ENCODE results near the gene GNPDA1.

The GNPDA1 gene

DNA sequence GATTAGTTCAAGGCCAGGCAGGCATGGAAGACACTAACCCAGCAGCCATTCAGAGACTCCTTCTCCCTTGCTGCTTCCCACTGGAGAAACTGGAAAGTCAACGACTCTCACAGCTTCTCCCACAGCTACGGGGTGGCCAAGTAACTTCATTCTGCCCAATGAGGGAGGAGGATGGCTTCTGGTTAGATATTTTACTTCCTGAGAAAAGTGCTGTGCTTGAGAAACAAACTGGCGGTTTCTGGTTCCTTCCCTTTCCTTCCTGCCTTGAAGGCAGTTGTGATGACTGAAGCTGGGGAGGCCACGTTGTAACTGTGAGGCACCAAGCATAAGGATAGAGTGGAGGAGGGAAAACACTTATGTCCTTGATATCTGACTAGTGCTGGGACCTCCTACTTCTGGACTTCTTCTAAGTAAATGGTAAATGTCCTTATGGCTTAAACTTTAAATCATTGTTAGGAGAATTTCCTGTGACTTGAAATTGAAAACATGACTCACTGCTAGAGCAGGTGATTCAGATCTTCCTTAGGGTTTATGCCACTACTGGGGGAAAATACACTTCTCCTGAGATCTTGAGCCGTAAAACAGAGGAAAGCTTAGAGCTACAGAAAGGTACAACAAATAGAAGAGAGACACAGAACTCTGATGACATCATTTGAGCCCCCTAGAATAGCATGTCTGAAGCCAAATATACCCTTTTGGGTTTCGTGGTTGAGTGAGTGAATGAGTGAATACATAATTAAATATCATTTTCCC is 3.1 kb upstream of the GNPDA1 start:
- peaks cover 0 to 3% of the 10 kb centered on the region in 2 donors for H3K9me3 ChIP-seq (replicated peaks in 1 of 2; ENCODE audit: control insufficient read depth in 2 of 2, insufficient read depth in 1 of 2, low read depth in 1 of 2, low read length in 2 of 2)
- H2AFZ ChIP-seq (ENCODE audit: low read length), result peak overlapping the region; percentile 51
- no peak overlapping the region for H4K91ac ChIP-seq (ENCODE audit: low read depth, low read length, poor library complexity)
- H2AK5ac ChIP-seq (ENCODE audit: low read depth, low read length), result no peak overlapping the region
- H3K4me1 ChIP-seq (ENCODE audit: control insufficient read depth in 2 of 2, insufficient read depth in 1 of 2, low read depth in 1 of 2, low read length in 2 of 2), result peaks cover 0 to 7% of the 10 kb centered on the region in 2 donors
- no peak overlapping the region for H3K18ac ChIP-seq (ENCODE audit: low read length)
- H3K4ac ChIP-seq (ENCODE audit: low read length), result no peak overlapping the region
- H3K14ac ChIP-seq (ENCODE audit: low read length), result no peak overlapping the region
- no peak overlapping the region for H4K8ac ChIP-seq (ENCODE audit: low read depth, low read length)
- peaks cover 0 to 2% of the 10 kb centered on the region in 2 donors for H3K36me3 ChIP-seq (replicated peaks in 1 of 2; ENCODE audit: control insufficient read depth in 2 of 2, insufficient read depth in 2 of 2, low read length in 2 of 2)
- no CpG with 5 or more reads among the region's 6 CpGs for WGBS, 2 donors (ENCODE audit: extremely low coverage in 2 of 2, insufficient read length in 2 of 2, insufficient replicate concordance in 1 of 2)
- H3K4me3 ChIP-seq (ENCODE audit: low read length in 2 of 2), result no peak overlapping the region
- H3K23ac ChIP-seq (ENCODE audit: low read depth, low read length, poor library complexity), result no peak overlapping the region
- H3K27me3 ChIP-seq (ENCODE audit: control insufficient read depth in 3 of 3, insufficient read depth in 3 of 3, low read depth in 1 of 3, low read length in 3 of 3), result no peaks in the 10 kb centered on the region
- no peak overlapping the region for H2BK120ac ChIP-seq (ENCODE audit: low read depth, low read length)
- H3K9ac ChIP-seq (ENCODE audit: low read depth, low read length, poor library complexity), result no peak overlapping the region
- no peak for DNase-seq (ENCODE audit: low spot score)
- H3K79me1 ChIP-seq (ENCODE audit: low read depth, low read length), result no peaks in the 10 kb centered on the region
- no peak overlapping the region for H2BK12ac ChIP-seq (ENCODE audit: low read length)
- no peak overlapping the region for H3K4me2 ChIP-seq (ENCODE audit: insufficient read depth, low read length, poor library complexity, severe bottlenecking)
- peak overlapping the region; percentile 41 for H2BK15ac ChIP-seq (ENCODE audit: low read length)
- H2BK5ac ChIP-seq (ENCODE audit: low read length), result no peak overlapping the region
- H3K27ac ChIP-seq (replicated peaks; ENCODE audit: low read length), result no peak overlapping the region

DNA sequence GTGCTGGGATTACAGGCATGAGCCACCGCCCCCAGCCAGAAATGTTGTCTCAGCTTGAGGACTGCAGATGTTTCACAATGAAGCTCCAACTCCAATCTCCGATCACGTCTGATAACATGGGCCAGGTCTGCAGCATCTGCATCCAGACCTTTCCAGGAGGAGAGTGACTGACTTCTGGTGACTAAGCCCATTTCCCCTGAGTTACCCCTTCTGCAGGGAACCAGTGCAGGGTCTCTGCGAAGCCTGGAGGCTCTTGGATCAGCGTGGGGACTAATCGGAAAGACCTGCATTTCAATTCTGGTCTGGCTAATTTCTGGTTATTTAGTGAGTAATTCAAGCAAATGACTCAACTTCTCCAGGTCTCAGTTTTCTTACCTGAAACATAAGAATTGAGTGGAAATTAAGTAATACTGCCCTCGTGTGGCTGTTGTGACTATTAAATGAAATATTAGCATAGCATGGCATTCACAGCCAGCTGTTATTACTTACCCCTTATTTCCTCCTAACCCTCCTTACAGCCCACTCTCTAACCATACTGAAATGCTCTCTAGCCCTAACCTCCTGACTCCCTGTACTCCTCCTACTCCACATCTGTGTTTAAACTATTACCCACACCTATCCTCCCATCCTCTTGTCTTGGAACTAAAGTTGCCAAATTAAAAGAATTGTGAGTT is 2.2 kb upstream of the GNPDA1 start:
- no CpG with 5 or more reads among the region's 7 CpGs for WGBS, 2 donors (ENCODE audit: extremely low coverage in 2 of 2, insufficient read length in 2 of 2, insufficient replicate concordance in 1 of 2)

DNA sequence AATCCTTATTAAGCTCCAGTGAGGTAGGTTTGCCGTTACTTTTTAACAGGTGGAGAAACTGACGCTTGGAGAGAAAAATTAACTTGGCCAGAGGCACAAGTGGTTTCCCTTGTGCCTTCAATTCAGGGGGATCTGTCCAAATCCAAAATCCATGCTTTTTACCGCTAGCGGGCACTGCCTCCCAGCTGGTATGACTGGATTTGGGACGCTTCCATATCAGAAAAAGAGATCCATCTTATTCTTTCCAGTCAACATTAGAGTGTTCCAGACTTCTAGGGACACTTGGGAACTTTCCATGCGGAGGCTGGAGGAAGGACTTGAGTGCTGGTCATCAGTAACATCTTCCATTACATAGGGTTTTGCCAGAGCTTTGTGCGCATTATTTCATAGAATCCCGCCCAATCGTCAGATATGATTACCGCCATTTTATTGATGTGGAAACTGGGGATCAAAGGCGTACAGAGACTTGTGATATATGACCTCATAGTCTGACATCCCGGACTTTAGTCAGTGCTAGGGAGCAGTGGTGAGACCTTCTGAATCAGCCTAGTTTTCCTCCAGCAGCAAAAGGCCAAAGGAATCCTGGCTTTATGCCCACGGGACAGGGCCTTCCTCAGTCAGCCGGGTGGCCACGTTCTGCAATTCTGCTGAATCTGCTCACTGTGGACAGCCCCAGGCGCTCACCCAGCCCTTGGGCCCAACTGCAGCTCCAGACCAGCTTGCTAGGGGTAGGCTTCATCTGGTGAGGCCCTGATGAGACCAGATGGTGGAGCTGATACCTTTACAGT is 1.1 kb upstream of the GNPDA1 start:
- no peak overlapping the region for H4K91ac ChIP-seq (ENCODE audit: low read depth, low read length, poor library complexity)
- H3K4me3 ChIP-seq (ENCODE audit: low read length in 2 of 2), result no peak overlapping the region
- no peak overlapping the region for H3K9ac ChIP-seq (ENCODE audit: low read depth, low read length, poor library complexity)
- H2BK120ac ChIP-seq (ENCODE audit: low read depth, low read length), result no peak overlapping the region
- H2BK5ac ChIP-seq (ENCODE audit: low read length), result no peak overlapping the region
- H2AK5ac ChIP-seq (ENCODE audit: low read depth, low read length), result no peak overlapping the region
- H4K8ac ChIP-seq (ENCODE audit: low read depth, low read length), result peak overlapping the region; percentile 70
- no CpG with 5 or more reads among the region's 16 CpGs for WGBS, 2 donors (ENCODE audit: extremely low coverage in 2 of 2, insufficient read length in 2 of 2, insufficient replicate concordance in 1 of 2)
- H3K4me1 ChIP-seq (ENCODE audit: control insufficient read depth in 2 of 2, insufficient read depth in 1 of 2, low read depth in 1 of 2, low read length in 2 of 2), result peaks cover 0 to 7% of the 10 kb centered on the region in 2 donors
- no peaks in the 10 kb centered on the region for H3K9me3 ChIP-seq (replicated peaks in 1 of 2; ENCODE audit: control insufficient read depth in 2 of 2, insufficient read depth in 1 of 2, low read depth in 1 of 2, low read length in 2 of 2)
- H3K18ac ChIP-seq (ENCODE audit: low read length), result peak overlapping the region; percentile 23
- H3K36me3 ChIP-seq (replicated peaks in 1 of 2; ENCODE audit: control insufficient read depth in 2 of 2, insufficient read depth in 2 of 2, low read length in 2 of 2), result peaks cover 0 to 4% of the 10 kb centered on the region in 2 donors
- peak overlapping the region; percentile 53 for H2BK15ac ChIP-seq (ENCODE audit: low read length)
- no peaks in the 10 kb centered on the region for H3K27me3 ChIP-seq (ENCODE audit: control insufficient read depth in 3 of 3, insufficient read depth in 3 of 3, low read depth in 1 of 3, low read length in 3 of 3)
- H3K27ac ChIP-seq (replicated peaks; ENCODE audit: low read length), result no peak overlapping the region
- no peak overlapping the region for H2BK12ac ChIP-seq (ENCODE audit: low read length)
- no peak overlapping the region for H3K4me2 ChIP-seq (ENCODE audit: insufficient read depth, low read length, poor library complexity, severe bottlenecking)
- no peaks in the 10 kb centered on the region for H3K79me1 ChIP-seq (ENCODE audit: low read depth, low read length)
- no peak overlapping the region for H3K4ac ChIP-seq (ENCODE audit: low read length)
- no peak overlapping the region for H2AFZ ChIP-seq (ENCODE audit: low read length)
- peak overlapping the region; percentile 75 for H3K14ac ChIP-seq (ENCODE audit: low read length)
- DNase-seq (ENCODE audit: low spot score), result no peak
- H3K23ac ChIP-seq (ENCODE audit: low read depth, low read length, poor library complexity), result no peak overlapping the region

More for the DNA sequence above, 2.2 kb upstream of the GNPDA1 start:
- Histone ChIP-seq H2BK5ac (ENCODE audit: low read length) (no peak overlapping the region), H2AK5ac (ENCODE audit: low read depth, low read length) (no peak overlapping the region), H2BK12ac (ENCODE audit: low read length) (no peak overlapping the region), H3K4me2 (ENCODE audit: insufficient read depth, low read length, poor library complexity, severe bottlenecking) (no peak overlapping the region), H3K18ac (ENCODE audit: low read length) (no peak overlapping the region), H4K8ac (ENCODE audit: low read depth, low read length) (no peak overlapping the region), H2AFZ (ENCODE audit: low read length) (no peak overlapping the region), H3K14ac (ENCODE audit: low read length) (no peak overlapping the region), H4K91ac (ENCODE audit: low read depth, low read length, poor library complexity) (no peak overlapping the region), H3K4me1 (ENCODE audit: control insufficient read depth in 2 of 2, insufficient read depth in 1 of 2, low read depth in 1 of 2, low read length in 2 of 2) (peaks cover 0 to 7% of the 10 kb centered on the region in 2 donors), H3K36me3 (replicated peaks in 1 of 2; ENCODE audit: control insufficient read depth in 2 of 2, insufficient read depth in 2 of 2, low read length in 2 of 2) (peaks cover 0 to 2% of the 10 kb centered on the region in 2 donors), H3K79me1 (ENCODE audit: low read depth, low read length) (no peaks in the 10 kb centered on the region), H3K27me3 (ENCODE audit: control insufficient read depth in 3 of 3, insufficient read depth in 3 of 3, low read depth in 1 of 3, low read length in 3 of 3) (no peaks in the 10 kb centered on the region), H2BK15ac (ENCODE audit: low read length) (no peak overlapping the region), H3K23ac (ENCODE audit: low read depth, low read length, poor library complexity) (no peak overlapping the region), H3K4ac (ENCODE audit: low read length) (no peak overlapping the region), H3K9ac (ENCODE audit: low read depth, low read length, poor library complexity) (no peak overlapping the region), H3K4me3 (ENCODE audit: low read length in 2 of 2) (no peak overlapping the region), H2BK120ac (ENCODE audit: low read depth, low read length) (no peak overlapping the region), H3K27ac (replicated peaks; ENCODE audit: low read length) (no peak overlapping the region), H3K9me3 (replicated peaks in 1 of 2; ENCODE audit: control insufficient read depth in 2 of 2, insufficient read depth in 1 of 2, low read depth in 1 of 2, low read length in 2 of 2) (no peaks in the 10 kb centered on the region)
- no peak for DNase-seq (ENCODE audit: low spot score)

All from neuronal stem cell (in vitro differentiated cells).